NOMO-1 treated with dmso at 0.1 percent for 144 hours (cell line): Measurements from ENCODE around the gene DPM1.
A peak's percentile ranks its signal among the peaks of the same experiment; 100 is the strongest.
"Not testable (repeated sequence)": the region's sequence is repeated elsewhere in the genome, so short reads cannot be mapped to it uniquely, and the experiment has no call there.

Source experiments
- DNase-seq: peaks from one replicate; lab custom pipeline; 2025; ENCODE audit not compliant: unreplicated experiment; lab: John Stamatoyannopoulos, UW

DPM1 gene

DNA sequence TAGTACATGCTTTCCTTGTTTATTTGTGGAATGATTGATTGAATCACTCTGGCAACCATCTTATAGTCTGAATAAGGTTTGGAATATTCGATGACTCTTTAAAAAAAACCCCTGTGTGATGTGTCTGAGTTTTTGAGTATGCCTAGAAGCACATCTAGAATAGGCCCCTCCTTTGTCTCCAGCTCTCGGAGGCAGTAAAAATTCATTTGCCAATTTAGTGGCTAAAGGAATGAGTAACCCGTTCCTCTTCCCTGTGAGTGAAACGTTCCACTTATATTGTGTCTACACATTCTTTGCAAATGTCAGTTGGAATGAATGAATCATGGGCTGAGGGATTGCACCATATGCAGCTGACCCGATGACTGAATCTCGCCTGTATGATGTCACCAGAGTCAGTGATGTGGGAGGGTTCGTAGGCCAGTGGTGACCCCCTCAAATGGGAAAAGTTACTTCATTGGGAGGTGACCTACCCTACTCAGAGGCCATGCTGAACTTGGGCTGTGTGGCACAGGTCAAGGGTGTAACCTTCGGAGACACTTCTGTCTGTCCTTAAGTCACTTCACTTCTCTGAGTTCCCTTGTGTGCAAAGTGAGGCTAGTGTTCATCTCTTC is 21.8 kb upstream of the DPM1 start:
- peak; percentile 57 for DNase-seq

GRCh38 chr20:50978533-50978932 is 20.2 kb upstream of the DPM1 start:
- DNase-seq = not testable (repeated sequence)

DNA sequence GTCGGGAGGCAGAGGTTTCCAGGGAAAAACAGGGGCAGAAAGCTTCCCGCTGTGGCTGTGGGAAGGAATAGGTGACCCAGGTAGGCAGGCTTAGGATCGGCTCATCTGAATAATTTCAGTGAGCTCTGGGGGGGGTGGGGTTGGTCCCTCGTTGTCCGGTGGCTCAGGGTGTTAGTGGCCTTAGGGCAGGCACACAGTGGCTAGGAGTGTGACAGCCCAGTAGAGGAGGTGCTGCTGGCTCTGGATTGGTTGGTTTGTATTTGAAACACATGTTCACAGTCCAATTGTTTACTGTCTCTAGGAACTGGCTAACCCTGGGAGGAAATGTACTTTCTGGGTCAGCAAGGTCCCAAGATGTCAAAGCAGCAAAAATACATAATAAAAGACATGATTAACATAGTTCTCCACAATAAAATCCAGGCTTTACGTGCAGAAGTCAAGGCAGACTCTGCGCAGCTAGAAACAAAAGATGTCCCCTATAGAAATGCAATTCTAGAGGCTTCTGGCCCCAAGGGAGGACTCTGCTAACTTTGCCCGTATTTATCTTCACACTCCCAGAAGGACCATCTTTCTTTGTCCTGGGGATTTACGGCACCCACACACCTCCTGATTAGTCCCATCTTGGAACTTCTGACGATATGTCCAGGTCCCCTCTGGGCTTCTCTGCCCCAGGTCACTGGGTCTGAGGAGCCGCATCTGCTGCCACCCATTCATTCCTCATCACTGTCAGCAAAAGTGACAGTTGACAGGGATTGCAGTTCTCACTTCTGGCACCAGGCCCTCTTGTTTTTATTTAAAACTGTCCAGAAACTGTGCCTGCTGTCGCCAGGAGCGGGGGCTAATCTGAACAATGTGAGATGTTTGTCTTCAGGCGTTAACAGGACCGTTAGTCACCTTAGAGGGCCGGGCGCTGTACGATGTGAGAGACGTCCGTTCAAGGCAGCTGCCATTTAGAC is 19.0 kb upstream of the DPM1 start:
- DNase-seq = no peak

- no peak for DNase-seq
Measured at GRCh38 chr20:50975701-50976330, 17.5 kb upstream of the DPM1 start.

DNA sequence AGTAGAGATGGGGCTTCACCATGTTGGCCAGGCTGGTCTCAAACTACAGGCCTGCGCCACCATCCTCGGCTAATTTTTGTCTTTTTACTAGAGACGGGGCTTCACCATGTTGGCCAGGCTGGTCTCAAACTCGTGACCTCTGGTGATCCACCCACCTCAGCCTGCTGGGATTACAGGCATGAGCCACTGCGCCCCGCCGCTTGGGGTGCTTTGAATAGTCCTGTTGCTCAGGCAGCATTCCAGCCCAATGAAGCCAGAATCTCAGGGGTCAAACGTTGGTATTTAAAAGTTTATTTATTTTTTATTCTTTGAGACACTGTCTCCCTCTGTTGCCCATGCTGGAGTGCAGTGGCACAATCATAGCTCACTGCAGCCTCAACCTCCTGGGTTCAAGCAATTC is 11.6 kb upstream of the DPM1 start:
- no peak for DNase-seq

DNA sequence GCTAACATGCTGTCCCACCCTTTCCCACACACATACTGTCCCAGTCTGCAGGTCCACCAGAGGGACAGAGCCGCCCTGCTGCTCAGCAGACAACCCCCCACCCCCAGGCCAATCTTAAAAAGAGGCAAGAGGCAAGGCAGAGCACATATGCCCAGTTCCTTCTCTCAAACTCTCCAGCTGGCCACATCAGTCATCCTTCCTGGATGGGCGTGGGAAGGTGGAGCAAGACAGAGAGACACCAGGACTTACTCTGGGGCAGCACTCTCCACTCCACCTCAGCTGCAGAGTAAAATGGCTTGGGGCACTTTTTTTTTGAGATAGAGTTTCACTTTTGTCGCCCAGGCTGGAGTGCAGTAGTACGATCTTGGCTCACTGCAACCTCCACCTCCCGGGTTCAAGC is 11.1 kb upstream of the DPM1 start:
- no peak for DNase-seq

- no peak for DNase-seq
Measured at GRCh38 chr20:50968289-50968688, 10.0 kb upstream of the DPM1 start.

- no peak for DNase-seq
Measured at GRCh38 chr20:50967586-50967985, 9.3 kb upstream of the DPM1 start.

DNA sequence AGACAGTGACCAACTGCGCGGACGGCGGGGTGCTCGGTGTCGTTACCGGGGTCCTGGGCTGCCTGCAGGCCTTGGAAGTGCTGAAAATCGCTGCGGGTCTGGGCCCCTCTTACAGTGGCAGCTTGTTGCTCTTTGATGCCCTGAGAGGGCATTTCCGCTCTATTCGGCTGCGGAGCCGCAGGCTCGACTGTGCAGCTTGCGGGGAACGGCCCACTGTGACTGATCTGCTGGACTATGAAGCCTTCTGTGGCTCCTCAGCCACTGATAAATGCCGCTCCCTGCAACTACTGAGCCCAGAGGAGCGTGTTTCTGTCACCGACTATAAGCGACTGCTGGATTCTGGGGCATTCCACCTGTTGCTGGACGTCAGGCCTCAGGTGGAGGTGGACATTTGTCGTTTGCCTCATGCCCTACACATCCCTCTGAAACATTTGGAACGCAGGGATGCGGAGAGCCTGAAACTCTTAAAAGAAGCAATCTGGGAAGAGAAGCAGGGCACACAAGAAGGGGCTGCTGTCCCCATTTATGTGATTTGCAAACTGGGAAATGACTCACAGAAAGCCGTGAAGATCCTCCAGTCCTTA is 1.3 kb upstream of the DPM1 start:
- no peak for DNase-seq

DNA sequence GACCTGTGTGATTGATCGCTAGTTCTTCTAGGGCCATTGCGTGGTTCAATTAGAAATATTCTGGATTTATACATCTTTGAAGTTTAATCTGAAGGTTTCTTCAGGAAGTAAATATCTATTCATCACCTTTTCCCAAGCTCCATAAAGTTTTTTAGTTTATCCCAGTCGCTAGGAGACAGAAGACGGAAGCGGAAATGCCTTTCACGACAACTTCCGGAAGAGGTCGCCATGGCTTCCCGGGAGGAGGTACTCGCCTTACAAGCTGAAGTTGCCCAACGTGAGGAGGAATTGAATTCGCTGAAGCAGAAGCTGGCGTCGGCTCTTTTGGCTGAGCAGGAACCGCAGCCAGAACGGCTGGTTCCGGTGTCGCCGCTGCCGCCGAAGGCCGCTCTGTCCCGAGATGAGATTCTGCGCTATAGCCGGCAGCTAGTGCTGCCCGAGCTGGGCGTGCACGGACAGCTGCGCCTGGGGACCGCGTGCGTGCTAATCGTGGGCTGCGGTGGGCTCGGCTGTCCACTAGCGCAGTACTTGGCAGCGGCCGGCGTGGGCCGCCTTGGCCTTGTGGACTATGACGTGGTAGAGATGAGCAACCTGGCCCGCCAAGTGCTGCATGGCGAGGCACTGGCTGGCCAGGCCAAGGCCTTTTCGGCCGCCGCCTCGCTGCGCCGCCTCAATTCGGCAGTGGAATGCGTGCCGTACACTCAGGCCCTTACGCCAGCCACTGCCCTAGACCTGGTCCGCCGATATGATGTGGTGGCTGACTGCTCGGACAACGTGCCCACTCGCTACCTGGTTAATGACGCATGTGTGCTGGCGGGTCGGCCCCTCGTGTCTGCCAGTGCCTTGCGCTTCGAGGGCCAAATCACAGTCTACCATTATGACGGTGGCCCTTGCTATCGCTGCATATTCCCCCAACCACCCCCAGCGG is 547 bp upstream of the DPM1 start, which contains the start of gene MOCS3:
TSS of gene MOCS3 (plus strand) at position 204 of the 928 bp plus-strand sequence. CDS start at position 229, 25 bp downstream.
- DNase-seq = peak; percentile 90

DNA sequence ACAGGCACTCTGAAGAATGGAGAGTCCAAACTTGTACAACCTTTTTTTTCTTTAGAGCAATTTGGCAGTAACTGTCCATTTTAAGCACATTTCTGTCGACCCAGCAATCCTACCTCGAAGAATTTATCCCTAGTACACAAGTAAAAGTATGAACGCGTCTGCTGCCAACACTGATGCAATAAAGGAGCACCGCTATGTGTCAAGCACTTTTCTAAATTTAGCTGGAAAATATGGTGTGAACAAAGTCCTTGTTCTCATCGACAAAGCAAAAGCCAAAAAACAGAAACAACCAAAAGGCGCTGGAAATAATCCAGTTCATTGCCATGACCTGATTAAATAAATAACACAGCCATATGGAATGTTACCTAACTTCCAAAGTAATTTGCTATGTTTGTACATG is 1.1 kb downstream of the DPM1 start:
- DNase-seq = no peak

DNA sequence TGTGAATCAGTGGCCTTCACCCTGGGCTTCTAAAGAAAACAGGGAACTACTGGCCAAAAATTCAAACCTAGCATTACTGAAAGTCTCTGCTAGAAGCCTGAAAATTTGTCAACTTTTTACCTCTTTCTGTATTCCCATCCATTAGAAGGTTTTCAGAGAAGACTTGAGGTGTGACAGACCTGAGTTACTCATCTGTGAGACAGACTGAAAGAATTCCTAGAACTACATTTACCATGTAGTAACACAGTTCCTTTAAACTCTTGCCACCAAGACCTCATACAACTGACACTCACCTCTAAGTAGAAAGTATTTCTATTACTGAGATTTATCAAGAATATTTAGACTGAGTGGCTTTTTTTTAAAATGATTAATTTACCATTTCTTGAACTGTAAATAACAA is 4.5 kb downstream of the DPM1 start:
- DNase-seq = no peak

GRCh38 chr20:50953196-50953595 is 5.1 kb downstream of the DPM1 start:
- no peak for DNase-seq

DNA sequence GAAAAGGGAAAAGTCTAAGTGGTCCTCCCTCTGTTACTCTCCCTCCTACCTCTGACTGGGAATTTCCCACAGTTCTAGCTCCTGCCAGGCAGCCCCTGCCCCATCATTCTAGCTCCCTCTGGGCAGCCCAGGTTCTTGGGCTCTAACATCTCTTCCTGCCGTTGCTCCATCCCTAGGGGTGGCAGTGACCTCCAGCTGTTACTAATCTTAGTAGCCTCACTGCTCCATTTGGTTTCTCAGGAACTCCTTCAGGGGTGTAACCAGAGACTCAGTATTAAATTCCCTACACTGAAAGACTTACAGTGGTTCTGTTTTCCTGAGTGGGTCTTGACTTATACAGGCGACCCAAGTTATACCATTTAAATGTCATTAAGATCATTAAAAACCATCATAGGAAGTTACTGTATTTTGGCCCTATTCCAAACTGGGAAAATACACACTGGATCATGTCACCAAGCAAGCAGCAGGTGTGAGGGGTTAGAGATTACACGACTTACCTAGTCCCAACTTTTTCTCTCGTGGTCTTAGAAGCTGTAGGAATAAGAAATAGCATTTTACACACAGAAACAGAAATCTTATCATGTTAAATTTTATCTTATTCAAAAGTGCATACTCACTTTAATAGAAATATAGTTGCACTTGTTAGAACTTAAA is 10.1 kb downstream of the DPM1 start:
- DNase-seq = no peak

DNA sequence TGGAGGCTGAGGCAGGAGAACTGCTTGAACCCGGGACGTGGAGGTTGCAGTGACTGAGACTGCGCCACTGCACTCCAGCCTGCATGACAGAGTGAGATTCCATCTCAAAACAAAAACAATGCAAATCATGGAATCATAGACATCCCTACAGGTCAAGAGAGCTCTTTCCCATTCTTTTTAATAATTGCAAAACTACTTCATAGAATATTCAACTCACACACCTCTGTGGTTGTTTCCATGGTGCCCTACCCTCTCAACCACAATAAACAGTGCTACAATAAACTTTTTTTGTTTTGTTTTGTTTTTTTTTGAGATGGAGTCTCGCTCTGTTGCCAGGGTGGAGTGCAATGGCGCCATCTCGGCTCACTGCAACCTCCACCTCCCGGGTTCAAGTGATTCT is 15.3 kb downstream of the DPM1 start:
- DNase-seq = no peak

DNA sequence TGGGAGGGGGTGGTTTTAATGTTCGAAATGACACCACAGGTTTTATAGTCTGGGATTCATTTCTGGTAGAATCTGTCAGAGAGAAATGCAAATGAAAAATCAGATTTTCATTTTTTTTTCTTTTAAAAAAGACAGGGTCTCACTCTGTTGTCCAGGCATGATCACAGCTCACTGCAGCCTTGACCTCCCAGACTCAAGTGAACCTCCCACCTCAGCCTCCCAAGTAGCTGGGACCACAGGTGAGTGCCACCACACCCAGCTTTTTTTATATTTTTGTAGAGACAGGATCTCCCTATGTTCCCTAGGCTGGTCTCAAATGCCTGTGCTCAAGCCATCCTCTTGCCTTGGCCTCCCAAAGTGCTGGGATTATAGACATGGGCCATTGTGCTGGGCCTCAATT is 24.7 kb downstream of the DPM1 start:
- DNase-seq = no peak

DNA sequence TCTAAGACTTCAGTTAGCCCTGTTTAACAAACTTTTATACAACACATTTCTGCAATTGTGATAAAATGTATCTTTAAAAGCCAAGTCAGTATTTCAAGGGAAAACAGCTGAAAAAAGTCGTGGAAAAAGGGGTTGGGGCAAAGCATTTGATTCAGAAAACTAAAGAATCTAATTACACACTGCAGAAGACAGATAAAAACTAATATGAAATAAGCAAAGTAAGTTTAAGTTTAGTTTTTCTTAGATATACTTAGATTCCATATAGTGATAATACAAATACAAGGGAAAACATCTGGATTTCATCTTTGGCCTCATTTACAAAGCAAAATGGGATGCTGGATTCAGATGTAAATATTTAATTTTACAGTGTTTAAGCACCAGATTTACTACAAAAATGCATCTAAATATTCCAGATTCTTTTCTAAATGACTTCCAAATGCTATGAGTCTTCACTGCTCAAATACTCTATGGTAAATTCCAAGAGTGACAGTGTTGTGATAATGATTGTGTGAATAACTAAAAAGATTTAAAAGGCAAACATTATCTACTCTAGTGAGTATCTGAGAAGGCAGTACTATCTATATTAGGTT is 25.5 kb downstream of the DPM1 start:
- DNase-seq = no peak

DNA sequence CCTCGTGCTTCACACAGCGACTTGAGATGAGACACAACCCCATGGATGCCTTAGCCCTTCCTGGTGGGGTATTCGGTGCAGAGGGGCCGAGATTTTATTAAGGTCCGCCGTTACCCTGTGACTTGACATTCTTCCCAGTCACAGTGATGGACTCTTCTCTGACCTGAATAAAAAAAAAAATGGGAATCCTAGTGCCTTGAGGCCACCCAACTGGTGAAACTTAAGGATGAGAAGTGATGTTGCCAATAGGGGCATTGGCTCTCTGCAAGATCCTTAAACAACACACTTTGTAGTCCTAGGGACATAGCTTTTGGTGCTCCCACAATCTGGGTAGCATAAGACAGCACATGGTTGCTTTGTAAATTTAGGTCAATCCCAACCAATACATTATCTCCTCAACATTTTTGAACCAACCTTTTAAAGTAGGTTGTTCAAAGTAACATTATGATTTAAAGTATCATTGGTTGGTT is 26.3 kb downstream of the DPM1 start:
- DNase-seq = no peak

DNA sequence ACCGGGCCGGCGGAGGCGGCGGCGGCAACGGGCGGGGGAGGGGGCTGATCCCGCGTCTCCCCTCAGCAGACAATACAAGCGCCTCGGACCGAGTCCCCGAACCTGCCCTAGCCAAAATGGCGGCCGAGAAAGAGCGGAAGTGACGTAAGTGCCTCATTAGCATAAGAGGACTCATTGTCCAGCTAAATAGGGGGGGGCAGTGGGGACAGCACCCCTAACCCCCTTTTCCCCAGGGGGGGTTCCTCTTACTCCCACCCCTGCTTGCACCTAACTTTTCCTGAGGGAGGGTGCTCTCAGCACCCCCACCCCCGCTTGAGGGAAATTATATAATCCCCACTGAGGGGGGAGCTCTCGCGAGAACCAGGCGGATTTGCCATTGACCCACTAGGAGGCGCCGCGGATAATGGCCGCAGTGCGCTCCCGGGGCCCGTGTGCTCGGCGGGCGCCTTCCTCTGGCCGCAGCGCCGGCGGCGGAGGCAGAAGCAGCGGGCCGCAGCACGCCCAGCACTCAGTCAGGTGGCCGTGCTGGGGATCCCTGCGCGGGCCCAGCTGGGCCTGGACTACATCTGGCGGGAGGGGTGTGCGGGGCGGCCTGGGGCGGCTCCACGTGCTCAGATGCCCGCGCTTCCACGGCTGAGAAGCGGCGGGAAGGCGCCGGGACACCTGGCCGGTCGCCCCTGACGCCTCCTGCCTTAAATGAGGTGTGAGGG is 26.9 kb downstream of the DPM1 start, which contains the start of gene ADNP:
TSS of gene ADNP (minus strand) at position 132 of the 710 bp plus-strand sequence. CDS start 27,441 bp downstream, outside the sequence.
- peak; percentile 83 for DNase-seq
